ENCODE data around the gene PPDPF. TPM values are rescaled to one million over a fixed set of nuclear protein-coding genes. Genes with fewer than 3 reads are reported as not detected.
A peak's percentile ranks its signal among the peaks of the same experiment; 100 is the strongest.

Gene PPDPF
- total and polyA plus RNA-seq, 2 of the 8 experiments (the other 6 are each of a cell fraction or from before 2014, with no cell fraction given): 30.5 to 138 TPM

DNA sequence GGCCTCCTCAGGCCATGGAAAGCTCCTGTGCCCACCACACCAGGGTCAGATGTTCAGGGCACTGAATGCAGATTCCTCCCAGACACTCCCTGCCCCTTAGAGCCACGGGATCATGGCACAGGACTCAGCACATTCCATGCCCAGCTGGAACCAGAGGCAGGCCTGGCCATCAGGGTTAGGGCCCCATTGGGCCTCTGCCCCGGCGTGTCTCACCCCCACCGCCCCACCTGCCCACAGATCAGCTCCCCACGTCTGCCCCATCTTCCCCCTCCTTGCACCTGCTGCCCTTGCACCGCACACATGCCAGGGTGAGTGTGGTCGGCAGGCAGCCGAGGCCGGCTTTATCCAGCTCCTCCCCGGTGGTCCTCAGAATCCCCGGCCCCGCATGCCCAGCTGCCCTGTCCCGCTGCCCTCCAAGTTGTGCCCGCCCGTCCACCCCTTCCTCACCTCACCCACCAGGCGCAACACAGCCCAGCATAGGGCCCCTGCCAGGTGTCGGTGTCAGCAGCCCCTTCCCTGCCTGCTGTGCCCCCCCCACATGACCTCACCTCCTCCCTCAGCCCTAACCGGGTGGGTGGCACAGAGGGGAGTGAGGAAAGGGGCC is 29.2 kb downstream of the PPDPF start:
- Histone ChIP-seq H3K56ac (replicated peaks; ENCODE audit: insufficient read length, low read depth, low read length) (no peak overlapping the region), H3K79me2 (ENCODE audit: control insufficient read depth in 1 of 2, insufficient read depth in 2 of 2, low read length in 2 of 2) (no peaks in the 10 kb centered on the region), H3K4me1 (replicated peaks in 1 of 4; ENCODE audit: control insufficient read depth in 3 of 4, insufficient read depth in 4 of 4, low read length in 3 of 4) (peaks cover 0 to 36% (median 18%) of the 10 kb centered on the region in 4 experiments; a peak in 6 of 7 replicates), H2AFZ (ENCODE audit: low read length) (no peak overlapping the region), H2BK15ac (ENCODE audit: low read length) (peak overlapping the region; percentile 72), H4K91ac (replicated peaks; ENCODE audit: insufficient read length, low read length) (peak overlapping the region; percentile 81), H2BK120ac (replicated peaks; ENCODE audit: low read depth, low read length) (no peak overlapping the region), H3K4ac (replicated peaks; ENCODE audit: insufficient read length, low read depth, low read length) (no peak overlapping the region), H3K18ac (ENCODE audit: extremely low read depth, low read length) (no peak overlapping the region; the same call in 1 of the 2 replicates), H2BK5ac (ENCODE audit: low read depth, low read length) (no peak overlapping the region; the same call in 1 of the 2 replicates), H3K4me2 (ENCODE audit: insufficient read depth in 1 of 2, low read depth in 2 of 2, low read length in 2 of 2) (no peak overlapping the region), H3K27ac (ENCODE audit: low read depth, low read length) (no peak overlapping the region), H3K79me1 (ENCODE audit: low read depth, low read length) (no peaks in the 10 kb centered on the region), H3K23me2 (ENCODE audit: low read depth, low read length) (peaks cover 4% of the 10 kb centered on the region; the same call in 1 of the 2 replicates), H4K5ac (ENCODE audit: insufficient read length, low read depth, low read length) (no peak overlapping the region), H4K8ac (ENCODE audit: extremely low read depth, insufficient read depth, low read length) (no peak overlapping the region; the same call in 1 of the 2 replicates), H3K23ac (ENCODE audit: insufficient read length) (no peak overlapping the region), H3K27me3 (replicated peaks in 1 of 4; ENCODE audit: control insufficient read depth in 3 of 4, extremely low read depth in 1 of 4, insufficient read depth in 3 of 4, low read length in 3 of 4) (no peaks in the 10 kb centered on the region), H4K20me1 (replicated peaks in 1 of 2; ENCODE audit: control insufficient read depth in 1 of 2, insufficient read depth in 2 of 2, low read length in 2 of 2) (no peaks in the 10 kb centered on the region), H2BK12ac (ENCODE audit: low read depth, low read length) (peak overlapping the region; percentile 87; the same call in 1 of the 2 replicates), H3K9me3 (ENCODE audit: insufficient read depth in 2 of 2, low read depth in 1 of 2, low read length in 1 of 2) (no peaks in the 10 kb centered on the region), H3K4me3 (ENCODE audit: extremely low read depth in 1 of 4, insufficient read depth in 2 of 4, low read depth in 3 of 4, low read length in 4 of 4) (no peak overlapping the region), H2AK5ac (ENCODE audit: low read depth, low read length) (peak overlapping the region; percentile 93; the same call in 1 of the 2 replicates), H2BK20ac (ENCODE audit: low read length) (peak overlapping the region; percentile 80; the same call in 1 of the 2 replicates), H3K36me3 (ENCODE audit: control insufficient read depth in 2 of 4, insufficient read depth in 4 of 4, low read length in 3 of 4) (no peaks in the 10 kb centered on the region), H3K14ac (ENCODE audit: insufficient read length) (no peak overlapping the region), H3K9ac (replicated peaks in 1 of 4; ENCODE audit: extremely low read depth in 1 of 4, low read depth in 3 of 4, low read length in 3 of 4) (no peak overlapping the region)
- ChIA-PET POLR2A (ENCODE audit: partially characterized antibody) (interaction anchor here (1.3 kb wide), 1 partner anchor 11 kb away, joined by 3 read pairs; no protein-coding TSS in a partner anchor), CTCF (ENCODE audit: partially characterized antibody) (interaction anchor here (0.6 to 1.5 kb wide), 5 partner anchors 28 to 188 kb away, joined by 3 to 5 read pairs (median 3); no protein-coding TSS in a partner anchor)
- no peak for FAIRE-seq
- 91% methylated on average over 10 of the region's 18 CpGs; no CpG with 5 or more reads in 1 of the 2 experiments for WGBS, 2 experiments (ENCODE audit: extremely low coverage in 1 of 2, insufficient coverage in 1 of 2, insufficient read length in 1 of 2, insufficient replicate concordance in 2 of 2, low coverage in 1 of 2, low lambda C conversion rate in 2 of 2, missing lambda C conversion rate in 1 of 2)
- DNase-seq (ENCODE audit: low read depth in 1 of 2, low spot score in 2 of 2): no peak
- TF ChIP-seq RAD21 (IDR thresholded peaks at IDR 0.05 in 1 of 2, conservative IDR thresholded peaks at IDR 0.05 in 1 of 2; ENCODE audit: low read depth in 2 of 2, low read length in 2 of 2): no peak
- TF ChIP-seq SP2 (IDR thresholded peaks at IDR 0.05; ENCODE audit: low read length): no peak
- no peak for TF ChIP-seq BRCA1 (IDR thresholded peaks at IDR 0.05; ENCODE audit: low read depth, low read length)
- TF ChIP-seq, protein P1, sequence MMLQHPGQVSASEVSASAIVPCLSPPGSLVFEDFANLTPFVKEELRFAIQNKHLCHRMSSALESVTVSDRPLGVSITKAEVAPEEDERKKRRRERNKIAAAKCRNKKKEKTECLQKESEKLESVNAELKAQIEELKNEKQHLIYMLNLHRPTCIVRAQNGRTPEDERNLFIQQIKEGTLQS (IDR thresholded peaks at IDR 0.05; ENCODE audit: insufficient read depth, low read depth, low read length): no peak
- no peak for TF ChIP-seq ZNF274 (IDR thresholded peaks at IDR 0.05; ENCODE audit: borderline replicate concordance, extremely low read depth, low read length)
- no peak for TF ChIP-seq RNF2 (IDR thresholded peaks at IDR 0.05; ENCODE audit: borderline replicate concordance, low read depth, low read length, missing control alignments, poor library complexity, severe bottlenecking)
- TF ChIP-seq SIRT6 (IDR thresholded peaks at IDR 0.05; ENCODE audit: low read length): no peak
- TF ChIP-seq, protein P2, sequence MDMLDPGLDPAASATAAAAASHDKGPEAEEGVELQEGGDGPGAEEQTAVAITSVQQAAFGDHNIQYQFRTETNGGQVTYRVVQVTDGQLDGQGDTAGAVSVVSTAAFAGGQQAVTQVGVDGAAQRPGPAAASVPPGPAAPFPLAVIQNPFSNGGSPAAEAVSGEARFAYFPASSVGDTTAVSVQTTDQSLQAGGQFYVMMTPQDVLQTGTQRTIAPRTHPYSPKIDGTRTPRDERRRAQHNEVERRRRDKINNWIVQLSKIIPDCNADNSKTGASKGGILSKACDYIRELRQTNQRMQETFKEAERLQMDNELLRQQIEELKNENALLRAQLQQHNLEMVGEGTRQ (IDR thresholded peaks at IDR 0.05; ENCODE audit: low read length): no peak
- no peak for TF ChIP-seq POU5F1 (IDR thresholded peaks at IDR 0.05; ENCODE audit: low read depth, low read length)
- no peak for TF ChIP-seq TAF7 (optimal IDR thresholded peaks at IDR 0.05; ENCODE audit: borderline replicate concordance, low read depth, low read length)

Measured in H1 (cell line).